Panc1 (cell line): ENCODE results near the gene MGMT. TPM values are rescaled to one million over a fixed set of nuclear protein-coding genes. Genes with fewer than 3 reads are reported as not detected.

Experiments used
- ATAC-seq: fragments of 200-7000 bp; cut with Tn5 transposase; 2 replicates; pipeline ENCODE4 v1.9.1; 2020; ENCODE audit warnings: mild to moderate bottlenecking, moderate library complexity
- BruUV-seq: library from RNA; stranded (reverse); fragments of 400-500 nt; replicated peaks from 2 replicates; lab custom pipeline; 2021; lab: Mats Ljungman, UMichigan
- CTCF ChIA-PET: fragments of 300-600 bp; sonication (Branson Sonifier 250); formaldehyde crosslinking; loops from one replicate; lab custom pipeline; 2022; ENCODE audit warnings: antibody characterized with exemption; lab: Charles Lee
- POLR2A ChIA-PET: fragments of 300-600 bp; sonication (Branson Sonifier 250); formaldehyde crosslinking; loops from one replicate; lab custom pipeline; 2022; ENCODE audit warnings: antibody characterized with exemption; lab: Charles Lee
- DNase-seq: peaks from one replicate; pipeline ENCODE4 v3.0.0-alpha.2; 2010; ENCODE audit warnings: low read depth, low spot score
- H3K27ac ChIP-seq: 2 replicates; pipeline ENCODE4 v1.5.1; 2011; ENCODE audit warnings: mild to moderate bottlenecking, low read length, inconsistent platforms
- H3K27me3 ChIP-seq: fragments of 200-500 bp; sonication (Bioruptor generic); 2 replicates; pipeline ENCODE4 v1.6.0; 2014; ENCODE audit warnings: low read length, inconsistent platforms; ENCODE audit not compliant: control insufficient read depth, insufficient read depth
- H3K36me3 ChIP-seq: fragments of 200-500 bp; sonication (Bioruptor generic); 2 replicates; pipeline ENCODE4 v1.5.1; 2014; ENCODE audit warnings: inconsistent platforms, mild to moderate bottlenecking, low read length, moderate library complexity; ENCODE audit not compliant: control insufficient read depth, insufficient read depth
- H3K4me1 ChIP-seq: 2 replicates; pipeline ENCODE4 v1.5.1; 2011; ENCODE audit warnings: inconsistent platforms, mild to moderate bottlenecking, low read length, moderate library complexity; ENCODE audit not compliant: control insufficient read depth, insufficient read depth
- H3K4me3 ChIP-seq, 2 experiments: 2 replicates each; pipeline ENCODE4 v1.5.1; 2011 to 2012; ENCODE audit warnings: low read depth in 2 of 2, low read length in 2 of 2, mild to moderate bottlenecking in 2 of 2, inconsistent platforms in 1 of 2, moderate library complexity in 1 of 2
- H3K9me3 ChIP-seq: fragments of 200-500 bp; sonication (Bioruptor generic); 2 replicates; pipeline ENCODE4 v1.5.1; 2014; ENCODE audit warnings: low read depth, mild to moderate bottlenecking, inconsistent platforms, low read length, moderate library complexity; ENCODE audit not compliant: control insufficient read depth, insufficient read depth
- POLR2AphosphoS5 ChIP-seq: IDR thresholded peaks from 2 replicates; pipeline ENCODE4 v1.6.1; 2012; ENCODE audit warnings: mild to moderate bottlenecking, low read depth, low read length, moderate library complexity
- SIN3A ChIP-seq: IDR thresholded peaks from 2 replicates; pipeline ENCODE4 v1.6.1; 2012; ENCODE audit warnings: low read depth, mild to moderate bottlenecking, low read length, moderate library complexity, borderline replicate concordance; ENCODE audit not compliant: insufficient read depth
- TCF7L2 ChIP-seq: IDR thresholded peaks from 2 replicates; pipeline ENCODE4 v1.6.1; 2011; ENCODE audit warnings: mild to moderate bottlenecking, low read depth, low read length, inconsistent platforms
- in situ Hi-C: cut with HindIII; loops from 2 replicates; pipeline ENCODE4 v1.10.0; 2016; ENCODE audit warnings: low sequenced_read_pairs, low pct_unique_long_range_greater_than_20kb
- intact Hi-C: fragments of 100-400 bp; cut with micrococcal nuclease; formaldehyde crosslinking; loops from one replicate; pipeline ENCODE4 v1.10.0; 2022; ENCODE audit not compliant: unreplicated experiment
- total RNA-seq: library from RNA; stranded (reverse); gene quantifications from one replicate; pipeline ENCODE4 v1.2.1, GENCODE V29; 2021; ENCODE audit not compliant: unreplicated experiment
- TF ChIP-seq, protein P1 (sequence below), 2 experiments: IDR thresholded peaks; 2 replicates each; pipeline ENCODE4 v1.6.1; 2011 to 2012; ENCODE audit warnings: low read depth in 2 of 2, control low read depth in 1 of 2, low read length in 1 of 2, mild to moderate bottlenecking in 1 of 2, moderate library complexity in 1 of 2; ENCODE audit not compliant: insufficient read depth in 1 of 2
- TF ChIP-seq, protein P2 (sequence below): fragments of 450-650 bp; IDR thresholded peaks from 2 replicates; pipeline ENCODE4 v1.5.1; 2017; ENCODE audit warnings: mild to moderate bottlenecking

MGMT gene
- total RNA-seq, 1 experiment from 2014 or later = 27.3 TPM

GRCh38 chr10:129580010-129580409 lies 113.0 kb downstream of the MGMT start:
- Histone ChIP-seq H3K27ac (no peak overlapping the region), H3K27me3 (no peaks in the 10 kb centered on the region), H3K4me3 (no peak overlapping the region), H3K4me1 (no peaks in the 10 kb centered on the region), H3K36me3 (no peaks in the 10 kb centered on the region), H3K9me3 (no peaks in the 10 kb centered on the region)
- ATAC-seq = no peak
- in situ Hi-C loops (no loop called here), intact Hi-C loops (no loop called here)
- BruUV-seq = no TSS peak
- TF ChIP-seq TCF7L2 (no peak), POLR2AphosphoS5 (no peak), SIN3A (no peak)
- TF ChIP-seq, protein P1, sequence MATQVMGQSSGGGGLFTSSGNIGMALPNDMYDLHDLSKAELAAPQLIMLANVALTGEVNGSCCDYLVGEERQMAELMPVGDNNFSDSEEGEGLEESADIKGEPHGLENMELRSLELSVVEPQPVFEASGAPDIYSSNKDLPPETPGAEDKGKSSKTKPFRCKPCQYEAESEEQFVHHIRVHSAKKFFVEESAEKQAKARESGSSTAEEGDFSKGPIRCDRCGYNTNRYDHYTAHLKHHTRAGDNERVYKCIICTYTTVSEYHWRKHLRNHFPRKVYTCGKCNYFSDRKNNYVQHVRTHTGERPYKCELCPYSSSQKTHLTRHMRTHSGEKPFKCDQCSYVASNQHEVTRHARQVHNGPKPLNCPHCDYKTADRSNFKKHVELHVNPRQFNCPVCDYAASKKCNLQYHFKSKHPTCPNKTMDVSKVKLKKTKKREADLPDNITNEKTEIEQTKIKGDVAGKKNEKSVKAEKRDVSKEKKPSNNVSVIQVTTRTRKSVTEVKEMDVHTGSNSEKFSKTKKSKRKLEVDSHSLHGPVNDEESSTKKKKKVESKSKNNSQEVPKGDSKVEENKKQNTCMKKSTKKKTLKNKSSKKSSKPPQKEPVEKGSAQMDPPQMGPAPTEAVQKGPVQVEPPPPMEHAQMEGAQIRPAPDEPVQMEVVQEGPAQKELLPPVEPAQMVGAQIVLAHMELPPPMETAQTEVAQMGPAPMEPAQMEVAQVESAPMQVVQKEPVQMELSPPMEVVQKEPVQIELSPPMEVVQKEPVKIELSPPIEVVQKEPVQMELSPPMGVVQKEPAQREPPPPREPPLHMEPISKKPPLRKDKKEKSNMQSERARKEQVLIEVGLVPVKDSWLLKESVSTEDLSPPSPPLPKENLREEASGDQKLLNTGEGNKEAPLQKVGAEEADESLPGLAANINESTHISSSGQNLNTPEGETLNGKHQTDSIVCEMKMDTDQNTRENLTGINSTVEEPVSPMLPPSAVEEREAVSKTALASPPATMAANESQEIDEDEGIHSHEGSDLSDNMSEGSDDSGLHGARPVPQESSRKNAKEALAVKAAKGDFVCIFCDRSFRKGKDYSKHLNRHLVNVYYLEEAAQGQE (IDR thresholded peaks at IDR 0.05; ENCODE audit: insufficient read depth in 1 of 2, low read depth in 2 of 2, low read length in 1 of 2) = no peak
- TF ChIP-seq, protein P2, sequence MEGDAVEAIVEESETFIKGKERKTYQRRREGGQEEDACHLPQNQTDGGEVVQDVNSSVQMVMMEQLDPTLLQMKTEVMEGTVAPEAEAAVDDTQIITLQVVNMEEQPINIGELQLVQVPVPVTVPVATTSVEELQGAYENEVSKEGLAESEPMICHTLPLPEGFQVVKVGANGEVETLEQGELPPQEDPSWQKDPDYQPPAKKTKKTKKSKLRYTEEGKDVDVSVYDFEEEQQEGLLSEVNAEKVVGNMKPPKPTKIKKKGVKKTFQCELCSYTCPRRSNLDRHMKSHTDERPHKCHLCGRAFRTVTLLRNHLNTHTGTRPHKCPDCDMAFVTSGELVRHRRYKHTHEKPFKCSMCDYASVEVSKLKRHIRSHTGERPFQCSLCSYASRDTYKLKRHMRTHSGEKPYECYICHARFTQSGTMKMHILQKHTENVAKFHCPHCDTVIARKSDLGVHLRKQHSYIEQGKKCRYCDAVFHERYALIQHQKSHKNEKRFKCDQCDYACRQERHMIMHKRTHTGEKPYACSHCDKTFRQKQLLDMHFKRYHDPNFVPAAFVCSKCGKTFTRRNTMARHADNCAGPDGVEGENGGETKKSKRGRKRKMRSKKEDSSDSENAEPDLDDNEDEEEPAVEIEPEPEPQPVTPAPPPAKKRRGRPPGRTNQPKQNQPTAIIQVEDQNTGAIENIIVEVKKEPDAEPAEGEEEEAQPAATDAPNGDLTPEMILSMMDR = no peak
- no peak for DNase-seq
- ChIA-PET CTCF (interaction anchor here (0.6 kb wide), 1 partner anchor 77 kb away, joined by 4 read pairs; no protein-coding TSS in a partner anchor), POLR2A (no interaction called here)

DNA sequence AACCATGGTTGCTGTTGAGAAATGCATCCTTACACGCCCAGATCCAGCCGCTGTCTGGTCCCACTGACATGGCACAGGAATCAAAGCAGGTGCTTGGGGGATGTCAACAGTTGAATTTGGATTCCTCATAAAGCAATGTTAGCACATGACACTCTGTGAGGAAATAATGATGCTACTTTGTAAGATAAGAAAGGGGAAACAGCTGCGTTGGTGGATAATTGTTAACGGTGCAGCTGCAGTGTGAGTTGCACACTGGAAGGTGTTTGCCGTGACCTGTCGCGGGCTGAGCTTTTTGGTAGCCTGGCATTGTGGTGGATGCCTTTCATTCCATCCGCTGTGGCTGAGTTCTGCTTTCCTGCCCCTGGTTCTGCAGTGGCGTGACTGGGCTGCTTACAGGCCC lies 113.9 kb downstream of the MGMT start:
- DNase-seq = no peak
- no peak for ATAC-seq
- TF ChIP-seq TCF7L2 (no peak), SIN3A (no peak), POLR2AphosphoS5 (no peak)
- TF ChIP-seq, protein P2 = no peak
- TF ChIP-seq, protein P1 (IDR thresholded peaks at IDR 0.05; ENCODE audit: insufficient read depth in 1 of 2, low read depth in 2 of 2, low read length in 1 of 2) = no peak
- H3K36me3 ChIP-seq = no peaks in the 10 kb centered on the region
- in situ Hi-C loops (no loop called here), intact Hi-C loops (no loop called here)
- H3K9me3 ChIP-seq = peaks cover 4% of the 10 kb centered on the region; the same call in 1 of the 2 replicates
- H3K27me3 ChIP-seq = no peaks in the 10 kb centered on the region
- BruUV-seq = no TSS peak
- H3K4me3 ChIP-seq = no peak overlapping the region
- no peak overlapping the region for H3K27ac ChIP-seq
- ChIA-PET POLR2A (no interaction called here), CTCF (no interaction called here)
- no peaks in the 10 kb centered on the region for H3K4me1 ChIP-seq
